WTC11 (cell line): ENCODE measurements around the gene HAND2. TPM values are rescaled to one million over a fixed set of nuclear protein-coding genes. Genes with fewer than 3 reads are reported as not detected.

Experiments used
- ATAC-seq: fragments of 200-7000 bp; cut with Tn5 transposase; 2 replicates; pipeline ENCODE4 v1.10.0; 2021; ENCODE audit warnings: mild to moderate bottlenecking, moderate library complexity
- CTCF ChIA-PET: fragments of 300-600 bp; sonication (Branson Sonifier 250); formaldehyde crosslinking; loops from one replicate; lab custom pipeline; 2021; ENCODE audit warnings: antibody characterized with exemption; lab: Charles Lee
- POLR2A ChIA-PET: fragments of 350-600 bp; sonication (Branson Sonifier 250); formaldehyde crosslinking; loops from one replicate; lab custom pipeline; 2021; ENCODE audit warnings: antibody characterized with exemption; lab: Charles Lee
- DNase-seq: peaks from one replicate; pipeline ENCODE4 v3.0.0; 2021; ENCODE audit warnings: low spot score
- H3K27ac Mint-ChIP-seq: 2 replicates; pipeline ENCODE4 v1.8.0; 2021; ENCODE audit warnings: mixed read lengths
- H3K27me3 Mint-ChIP-seq: 2 replicates; pipeline ENCODE4 v1.8.0; 2021; ENCODE audit warnings: low read depth, mild to moderate bottlenecking, moderate library complexity, mixed read lengths
- H3K36me3 Mint-ChIP-seq: 2 replicates; pipeline ENCODE4 v1.8.0; 2021; ENCODE audit warnings: mixed read lengths
- H3K4me1 Mint-ChIP-seq: 2 replicates; pipeline ENCODE4 v1.8.0; 2022; ENCODE audit warnings: mixed read lengths
- H3K4me3 Mint-ChIP-seq: 2 replicates; pipeline ENCODE4 v1.8.0; 2021; ENCODE audit warnings: mild to moderate bottlenecking, moderate library complexity, mixed read lengths
- H3K9me3 Mint-ChIP-seq: 2 replicates; pipeline ENCODE4 v1.8.0; 2021; ENCODE audit warnings: mixed read lengths
- AFF4 ChIP-seq: sonication (generic); formaldehyde crosslinking; IDR thresholded peaks from 2 replicates; pipeline ENCODE4 v1.8.1; 2023; ENCODE audit warnings: mild to moderate bottlenecking, missing genetic modification reagents, borderline replicate concordance
- CREB1 ChIP-seq: sonication (generic); formaldehyde crosslinking; IDR thresholded peaks from 2 replicates; pipeline ENCODE4 v1.8.0; 2023; ENCODE audit warnings: mild to moderate bottlenecking, missing genetic modification reagents
- CREM ChIP-seq: sonication (generic); formaldehyde crosslinking; IDR thresholded peaks from 2 replicates; pipeline ENCODE4 v1.8.1; 2022; ENCODE audit warnings: mild to moderate bottlenecking, missing genetic modification reagents, moderate library complexity
- ESRRA ChIP-seq: sonication (generic); formaldehyde crosslinking; IDR thresholded peaks from 2 replicates; pipeline ENCODE4 v1.8.1; 2022; ENCODE audit warnings: mild to moderate bottlenecking, missing genetic modification reagents, borderline replicate concordance
- GABPB1 ChIP-seq: sonication (generic); formaldehyde crosslinking; IDR thresholded peaks from 2 replicates; pipeline ENCODE4 v1.8.1; 2023; ENCODE audit warnings: mild to moderate bottlenecking, missing genetic modification reagents
- GTF2I ChIP-seq: fragments of 250-450 bp; sonication (Bioruptor Pico); conservative IDR thresholded peaks from 2 replicates; pipeline ENCODE4 v1.4.0; 2021; ENCODE audit warnings: mild to moderate bottlenecking
- IRF2 ChIP-seq: sonication (generic); formaldehyde crosslinking; IDR thresholded peaks from 2 replicates; pipeline ENCODE4 v1.8.0; 2022; ENCODE audit warnings: low read depth, missing genetic modification reagents, borderline replicate concordance
- NR2C2 ChIP-seq: sonication (generic); formaldehyde crosslinking; IDR thresholded peaks from 2 replicates; pipeline ENCODE4 v1.8.0; 2022; ENCODE audit warnings: mild to moderate bottlenecking, missing genetic modification reagents
- NR3C1 ChIP-seq: sonication (generic); formaldehyde crosslinking; conservative IDR thresholded peaks from 2 replicates; pipeline ENCODE4 v1.8.1; 2023; ENCODE audit warnings: low read depth, mild to moderate bottlenecking, missing genetic modification reagents
- SOX15 ChIP-seq: fragments of 250-450 bp; sonication (Bioruptor Pico); IDR thresholded peaks from 2 replicates; pipeline ENCODE4 v1.9.0; 2021; ENCODE audit warnings: mild to moderate bottlenecking
- SP1 ChIP-seq: sonication (generic); formaldehyde crosslinking; conservative IDR thresholded peaks from 2 replicates; pipeline ENCODE4 v1.8.1; 2022; ENCODE audit warnings: missing genetic modification reagents
- ZNF138 ChIP-seq: sonication (generic); formaldehyde crosslinking; conservative IDR thresholded peaks from 2 replicates; pipeline ENCODE4 v1.8.1; 2022; ENCODE audit warnings: mild to moderate bottlenecking, moderate library complexity, missing genetic modification reagents
- ZNF671 ChIP-seq: fragments of 250-450 bp; sonication (Bioruptor Pico); IDR thresholded peaks from 2 replicates; pipeline ENCODE4 v1.8.0; 2021; ENCODE audit warnings: mild to moderate bottlenecking
- ZSCAN18 ChIP-seq: fragments of 250-450 bp; sonication (Bioruptor Pico); IDR thresholded peaks from 2 replicates; pipeline ENCODE4 v2.1.2; 2022; ENCODE audit warnings: mild to moderate bottlenecking, moderate library complexity
- total RNA-seq: library from RNA; stranded (reverse); gene quantifications from 3 replicates; pipeline ENCODE4 v1.2.3, GENCODE V29; 2021
- TF ChIP-seq, protein P1 (sequence below): sonication (generic); formaldehyde crosslinking; IDR thresholded peaks from 2 replicates; pipeline ENCODE4 v1.8.1; 2022; ENCODE audit warnings: mild to moderate bottlenecking, moderate library complexity, missing genetic modification reagents
- TF ChIP-seq, protein P2 (sequence below): sonication (generic); formaldehyde crosslinking; IDR thresholded peaks from 2 replicates; pipeline ENCODE4 v1.8.0; 2023; ENCODE audit warnings: missing genetic modification reagents, mild to moderate bottlenecking, borderline replicate concordance
- TF ChIP-seq, protein P3 (sequence below): sonication (generic); formaldehyde crosslinking; conservative IDR thresholded peaks from 2 replicates; pipeline ENCODE4 v1.8.1; 2022; ENCODE audit warnings: mild to moderate bottlenecking, missing genetic modification reagents
- TF ChIP-seq, protein P4 (sequence below): sonication (generic); formaldehyde crosslinking; IDR thresholded peaks from 2 replicates; pipeline ENCODE4 v1.8.1; 2023; ENCODE audit warnings: mild to moderate bottlenecking, missing genetic modification reagents

The HAND2 gene
- total RNA-seq, 1 experiment from 2014 or later, result 0.13 TPM

GRCh38 chr4:173519111-173520101, 10.6 kb downstream of the HAND2 start:
- CTCF ChIA-PET, result interaction anchor here (1.2 to 1.9 kb wide), 2 partner anchors 8 to 19 kb away, joined by 4 to 8 read pairs; no protein-coding TSS in a partner anchor
- POLR2A ChIA-PET, result no interaction called here

DNA sequence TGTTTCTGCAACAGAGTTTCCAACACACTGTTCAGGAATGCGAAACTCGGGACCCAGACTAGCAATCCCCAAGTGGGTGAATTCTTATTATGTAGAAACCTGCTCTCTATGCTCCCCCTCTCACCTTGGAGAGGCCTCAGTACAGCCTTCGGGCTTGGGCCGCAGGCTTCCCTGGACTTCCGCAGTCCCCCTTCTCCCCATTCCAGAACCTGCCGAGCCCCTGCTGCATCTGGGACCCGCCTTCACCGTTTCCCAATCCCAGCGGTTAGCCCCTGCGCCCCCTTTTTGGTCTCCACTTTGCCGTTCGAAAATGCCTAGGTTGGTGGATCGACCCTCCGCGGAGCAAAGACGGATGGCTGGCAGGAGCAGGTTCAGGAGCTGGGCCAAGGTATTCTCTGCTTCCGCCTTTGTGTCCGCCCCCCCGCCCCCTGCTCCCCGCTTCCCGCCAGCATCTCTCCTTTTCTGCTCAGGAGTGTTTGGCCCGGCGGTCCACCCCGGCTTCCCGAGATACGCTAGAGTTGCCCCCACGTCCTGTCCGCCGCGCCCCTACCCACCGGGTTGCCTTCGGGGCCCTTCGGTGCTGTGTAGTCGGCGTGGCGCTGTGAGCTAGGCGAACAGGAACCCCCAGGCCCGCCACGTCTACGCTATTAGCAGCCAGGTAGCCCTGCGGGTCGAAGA, 11.5 kb downstream of the HAND2 start:
- CTCF ChIA-PET, result interaction anchor here (0.9 to 1.9 kb wide), 8 partner anchors 9 to 234 kb away, joined by 3 to 9 read pairs (median 4); no protein-coding TSS in a partner anchor
- Mint-ChIP-seq H3K27me3 (peaks cover 100% of the 10 kb centered on the region), H3K9me3 (no peaks in the 10 kb centered on the region), H3K4me3 (peak overlapping the region; percentile 52), H3K36me3 (peaks cover 7% of the 10 kb centered on the region; the same call in 1 of the 2 replicates), H3K4me1 (peaks cover 48% of the 10 kb centered on the region), H3K27ac (no peak overlapping the region)
- DNase-seq (no peak), ATAC-seq (peak; percentile 11)
- POLR2A ChIA-PET, result interaction anchor here (1.0 to 1.6 kb wide), 2 partner anchors 9 to 11 kb away, joined by 5 to 7 read pairs; partner anchors contain the start of gene HAND2
- no peak for TF ChIP-seq SP1 (CRISPR knock-in tag)
- TF ChIP-seq ESRRA (CRISPR knock-in tag), result no peak
- TF ChIP-seq SOX15 (CRISPR knock-in tag), result no peak
- TF ChIP-seq, protein P1, sequence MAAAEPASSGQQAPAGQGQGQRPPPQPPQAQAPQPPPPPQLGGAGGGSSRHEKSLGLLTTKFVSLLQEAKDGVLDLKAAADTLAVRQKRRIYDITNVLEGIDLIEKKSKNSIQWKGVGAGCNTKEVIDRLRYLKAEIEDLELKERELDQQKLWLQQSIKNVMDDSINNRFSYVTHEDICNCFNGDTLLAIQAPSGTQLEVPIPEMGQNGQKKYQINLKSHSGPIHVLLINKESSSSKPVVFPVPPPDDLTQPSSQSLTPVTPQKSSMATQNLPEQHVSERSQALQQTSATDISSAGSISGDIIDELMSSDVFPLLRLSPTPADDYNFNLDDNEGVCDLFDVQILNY (CRISPR knock-in tag), result no peak
- TF ChIP-seq CREB1 (CRISPR knock-in tag), result no peak
- no peak for TF ChIP-seq GTF2I (CRISPR knock-in tag)
- no peak for TF ChIP-seq GABPB1 (CRISPR knock-in tag)
- no peak for TF ChIP-seq ZNF138 (CRISPR knock-in tag)
- TF ChIP-seq ZSCAN18 (CRISPR knock-in tag), result no peak
- TF ChIP-seq ZNF671 (CRISPR knock-in tag), result no peak
- TF ChIP-seq IRF2, result no peak
- TF ChIP-seq AFF4 (CRISPR knock-in tag), result no peak
- TF ChIP-seq NR3C1 (CRISPR knock-in tag), result no peak
- TF ChIP-seq, protein P2, sequence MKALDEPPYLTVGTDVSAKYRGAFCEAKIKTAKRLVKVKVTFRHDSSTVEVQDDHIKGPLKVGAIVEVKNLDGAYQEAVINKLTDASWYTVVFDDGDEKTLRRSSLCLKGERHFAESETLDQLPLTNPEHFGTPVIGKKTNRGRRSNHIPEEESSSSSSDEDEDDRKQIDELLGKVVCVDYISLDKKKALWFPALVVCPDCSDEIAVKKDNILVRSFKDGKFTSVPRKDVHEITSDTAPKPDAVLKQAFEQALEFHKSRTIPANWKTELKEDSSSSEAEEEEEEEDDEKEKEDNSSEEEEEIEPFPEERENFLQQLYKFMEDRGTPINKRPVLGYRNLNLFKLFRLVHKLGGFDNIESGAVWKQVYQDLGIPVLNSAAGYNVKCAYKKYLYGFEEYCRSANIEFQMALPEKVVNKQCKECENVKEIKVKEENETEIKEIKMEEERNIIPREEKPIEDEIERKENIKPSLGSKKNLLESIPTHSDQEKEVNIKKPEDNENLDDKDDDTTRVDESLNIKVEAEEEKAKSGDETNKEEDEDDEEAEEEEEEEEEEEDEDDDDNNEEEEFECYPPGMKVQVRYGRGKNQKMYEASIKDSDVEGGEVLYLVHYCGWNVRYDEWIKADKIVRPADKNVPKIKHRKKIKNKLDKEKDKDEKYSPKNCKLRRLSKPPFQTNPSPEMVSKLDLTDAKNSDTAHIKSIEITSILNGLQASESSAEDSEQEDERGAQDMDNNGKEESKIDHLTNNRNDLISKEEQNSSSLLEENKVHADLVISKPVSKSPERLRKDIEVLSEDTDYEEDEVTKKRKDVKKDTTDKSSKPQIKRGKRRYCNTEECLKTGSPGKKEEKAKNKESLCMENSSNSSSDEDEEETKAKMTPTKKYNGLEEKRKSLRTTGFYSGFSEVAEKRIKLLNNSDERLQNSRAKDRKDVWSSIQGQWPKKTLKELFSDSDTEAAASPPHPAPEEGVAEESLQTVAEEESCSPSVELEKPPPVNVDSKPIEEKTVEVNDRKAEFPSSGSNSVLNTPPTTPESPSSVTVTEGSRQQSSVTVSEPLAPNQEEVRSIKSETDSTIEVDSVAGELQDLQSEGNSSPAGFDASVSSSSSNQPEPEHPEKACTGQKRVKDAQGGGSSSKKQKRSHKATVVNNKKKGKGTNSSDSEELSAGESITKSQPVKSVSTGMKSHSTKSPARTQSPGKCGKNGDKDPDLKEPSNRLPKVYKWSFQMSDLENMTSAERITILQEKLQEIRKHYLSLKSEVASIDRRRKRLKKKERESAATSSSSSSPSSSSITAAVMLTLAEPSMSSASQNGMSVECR (CRISPR knock-in tag), result no peak
- TF ChIP-seq, protein P3, sequence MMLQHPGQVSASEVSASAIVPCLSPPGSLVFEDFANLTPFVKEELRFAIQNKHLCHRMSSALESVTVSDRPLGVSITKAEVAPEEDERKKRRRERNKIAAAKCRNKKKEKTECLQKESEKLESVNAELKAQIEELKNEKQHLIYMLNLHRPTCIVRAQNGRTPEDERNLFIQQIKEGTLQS, result no peak
- no peak for TF ChIP-seq NR2C2 (CRISPR knock-in tag)

More at GRCh38 chr4:173519111-173520101, 10.6 kb downstream of the HAND2 start:
- H3K4me1 Mint-ChIP-seq, result peaks cover 56% of the 10 kb centered on the region
- no peak overlapping the region for H3K27ac Mint-ChIP-seq
- TF ChIP-seq CREM (CRISPR knock-in tag), result no peak
- TF ChIP-seq, protein P4, sequence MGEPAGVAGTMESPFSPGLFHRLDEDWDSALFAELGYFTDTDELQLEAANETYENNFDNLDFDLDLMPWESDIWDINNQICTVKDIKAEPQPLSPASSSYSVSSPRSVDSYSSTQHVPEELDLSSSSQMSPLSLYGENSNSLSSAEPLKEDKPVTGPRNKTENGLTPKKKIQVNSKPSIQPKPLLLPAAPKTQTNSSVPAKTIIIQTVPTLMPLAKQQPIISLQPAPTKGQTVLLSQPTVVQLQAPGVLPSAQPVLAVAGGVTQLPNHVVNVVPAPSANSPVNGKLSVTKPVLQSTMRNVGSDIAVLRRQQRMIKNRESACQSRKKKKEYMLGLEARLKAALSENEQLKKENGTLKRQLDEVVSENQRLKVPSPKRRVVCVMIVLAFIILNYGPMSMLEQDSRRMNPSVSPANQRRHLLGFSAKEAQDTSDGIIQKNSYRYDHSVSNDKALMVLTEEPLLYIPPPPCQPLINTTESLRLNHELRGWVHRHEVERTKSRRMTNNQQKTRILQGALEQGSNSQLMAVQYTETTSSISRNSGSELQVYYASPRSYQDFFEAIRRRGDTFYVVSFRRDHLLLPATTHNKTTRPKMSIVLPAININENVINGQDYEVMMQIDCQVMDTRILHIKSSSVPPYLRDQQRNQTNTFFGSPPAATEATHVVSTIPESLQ (CRISPR knock-in tag), result no peak
- peaks cover 7% of the 10 kb centered on the region; the same call in 1 of the 2 replicates for H3K36me3 Mint-ChIP-seq
- peaks cover 100% of the 10 kb centered on the region for H3K27me3 Mint-ChIP-seq
- H3K9me3 Mint-ChIP-seq, result no peaks in the 10 kb centered on the region
- peak overlapping the region; percentile 52 for H3K4me3 Mint-ChIP-seq
- ATAC-seq (no peak), DNase-seq (no peak)
